T-helper 17 cell (primary cell): ENCODE results near the gene URI1. TPM values are rescaled to one million over a fixed set of nuclear protein-coding genes. Genes with fewer than 3 reads are reported as not detected.
A peak's percentile ranks its signal among the peaks of the same experiment; 100 is the strongest.

Source experiments
- ATAC-seq: fragments of 150-1000 bp; cut with Tn5 transposase; 2 replicates; pipeline ENCODE4 v1.10.0; 2021; ENCODE audit warnings: mild to moderate bottlenecking, moderate library complexity
- DNase-seq, 3 donors: peaks; one replicate each; pipeline versions ENCODE4 v3.0.0 to v3.0.0-alpha.2; 2020 to 2021
- H3K9me3 ChIP-seq: one replicate; pipeline ENCODE4 v1.7.0; 2013; ENCODE audit warnings: low read length, mild to moderate bottlenecking; ENCODE audit not compliant: control insufficient read depth, poor library complexity, severe bottlenecking
- H3K27ac Mint-ChIP-seq: one replicate; pipeline ENCODE4 v1.8.0; 2022; ENCODE audit warnings: mild to moderate bottlenecking, moderate library complexity, mixed read lengths
- H3K27me3 Mint-ChIP-seq: one replicate; pipeline ENCODE4 v1.8.0; 2022; ENCODE audit warnings: mixed read lengths
- H3K36me3 Mint-ChIP-seq: one replicate; pipeline ENCODE4 v1.8.0; 2022; ENCODE audit warnings: low read depth, mixed read lengths
- H3K4me1 Mint-ChIP-seq: one replicate; pipeline ENCODE4 v1.8.0; 2022; ENCODE audit warnings: mild to moderate bottlenecking, mixed read lengths
- H3K4me3 Mint-ChIP-seq: one replicate; pipeline ENCODE4 v1.8.0; 2022; ENCODE audit warnings: mild to moderate bottlenecking, moderate library complexity, mixed read lengths
- total RNA-seq, 4 donors: library from RNA in 2 of 4; stranded (reverse) in 2 of 4; gene quantifications; one replicate each; pipeline ENCODE4 v1.2.3 and lab custom pipeline; 2022 to 2026

The URI1 gene
- total RNA-seq, 2 donors from 2014 or later: 67.6 to 70.9 TPM

DNA sequence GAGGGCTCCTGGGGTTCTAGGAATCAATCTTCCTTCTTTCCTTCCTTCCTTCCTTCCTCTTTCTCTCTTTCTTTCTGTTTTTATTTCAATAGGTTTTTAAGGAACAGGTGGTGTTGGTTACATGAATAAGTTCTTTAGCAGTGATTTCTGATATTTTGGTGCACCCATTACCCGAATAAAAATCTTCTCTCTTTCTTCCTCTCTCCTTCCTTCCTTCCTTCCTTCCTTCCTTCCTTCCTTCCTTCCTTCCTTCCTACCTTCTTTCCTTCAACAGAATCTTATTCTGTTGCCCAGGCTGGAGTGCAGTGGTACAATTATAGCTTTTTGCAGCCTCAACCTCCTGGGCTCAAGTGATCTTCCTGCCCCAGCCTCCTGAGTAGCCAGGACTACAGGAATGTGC is 16.0 kb upstream of the URI1 start:
- no peak overlapping the region for H3K27ac Mint-ChIP-seq
- H3K9me3 ChIP-seq: no peaks in the 10 kb centered on the region
- no peak overlapping the region for H3K4me3 Mint-ChIP-seq
- no peaks in the 10 kb centered on the region for H3K4me1 Mint-ChIP-seq
- no peak for ATAC-seq
- H3K36me3 Mint-ChIP-seq: no peaks in the 10 kb centered on the region
- H3K27me3 Mint-ChIP-seq: peaks cover 24% of the 10 kb centered on the region
- no peak for DNase-seq

- H3K27me3 Mint-ChIP-seq: peaks cover 24% of the 10 kb centered on the region
Observed at GRCh38 chr19:29926801-29927200, 15.2 kb upstream of the URI1 start.

DNA sequence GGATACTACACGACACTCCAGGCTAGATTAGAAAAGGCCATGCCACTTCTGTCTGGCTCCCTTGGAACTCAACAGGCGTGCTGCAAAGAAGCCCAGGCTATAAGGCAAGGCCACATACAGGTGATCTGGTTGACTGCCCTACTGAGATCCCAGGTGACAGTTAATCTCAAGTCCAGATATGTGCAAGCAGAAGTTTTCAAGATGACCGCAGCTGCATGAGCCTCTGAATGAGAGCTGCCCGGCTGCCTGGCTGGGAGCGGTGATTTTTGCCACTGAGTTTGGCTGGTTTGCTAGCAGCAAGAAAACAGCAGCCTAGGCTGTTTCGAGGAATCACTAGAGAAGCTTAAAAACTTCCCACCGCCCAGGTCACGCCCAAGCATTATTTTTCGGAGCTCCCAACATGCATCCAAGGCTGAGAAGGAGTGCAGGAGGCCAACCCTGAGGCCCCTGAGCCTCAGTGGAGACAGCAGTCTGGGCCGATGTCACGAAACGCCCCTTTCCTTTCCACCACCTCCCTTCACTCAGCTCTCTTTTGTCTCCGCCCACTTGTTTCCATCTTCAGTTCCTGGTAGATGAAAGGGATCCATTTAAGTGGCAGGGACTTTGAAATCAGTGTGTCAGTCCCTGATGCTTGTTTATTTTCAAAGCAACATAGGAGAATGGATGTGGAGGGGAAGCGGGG is 14.0 kb upstream of the URI1 start:
- H3K4me3 Mint-ChIP-seq: no peak overlapping the region
- H3K9me3 ChIP-seq: no peaks in the 10 kb centered on the region
- no peaks in the 10 kb centered on the region for H3K4me1 Mint-ChIP-seq
- no peaks in the 10 kb centered on the region for H3K36me3 Mint-ChIP-seq
- ATAC-seq (no peak), DNase-seq (no peak)
- peaks cover 19% of the 10 kb centered on the region for H3K27me3 Mint-ChIP-seq
- no peak overlapping the region for H3K27ac Mint-ChIP-seq

More at GRCh38 chr19:29926801-29927200, 15.2 kb upstream of the URI1 start:
- Mint-ChIP-seq H3K36me3 (no peaks in the 10 kb centered on the region), H3K27ac (no peak overlapping the region), H3K4me3 (no peak overlapping the region), H3K4me1 (no peaks in the 10 kb centered on the region)
- no peaks in the 10 kb centered on the region for H3K9me3 ChIP-seq
- DNase-seq (no peak), ATAC-seq (no peak)

DNA sequence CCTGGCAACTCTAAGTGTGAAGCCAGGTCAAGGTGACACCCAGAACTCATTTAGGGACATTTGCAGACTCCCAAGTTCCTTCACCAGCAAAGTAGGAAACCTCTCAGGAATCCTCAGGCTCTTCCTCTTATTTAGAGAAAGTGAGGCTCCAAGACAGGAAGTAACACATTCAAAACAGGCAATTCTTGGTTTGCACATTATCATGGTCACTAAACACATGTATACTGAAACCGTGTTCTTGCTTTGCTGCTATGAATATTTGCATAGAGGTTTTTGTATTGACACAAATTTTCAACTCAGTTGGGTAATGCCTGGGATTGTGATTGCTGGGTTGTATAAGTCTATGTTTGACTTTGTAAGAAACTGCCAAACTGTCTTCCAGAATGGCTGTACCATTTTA is 13.2 kb upstream of the URI1 start:
- H3K4me3 Mint-ChIP-seq: no peak overlapping the region

DNA sequence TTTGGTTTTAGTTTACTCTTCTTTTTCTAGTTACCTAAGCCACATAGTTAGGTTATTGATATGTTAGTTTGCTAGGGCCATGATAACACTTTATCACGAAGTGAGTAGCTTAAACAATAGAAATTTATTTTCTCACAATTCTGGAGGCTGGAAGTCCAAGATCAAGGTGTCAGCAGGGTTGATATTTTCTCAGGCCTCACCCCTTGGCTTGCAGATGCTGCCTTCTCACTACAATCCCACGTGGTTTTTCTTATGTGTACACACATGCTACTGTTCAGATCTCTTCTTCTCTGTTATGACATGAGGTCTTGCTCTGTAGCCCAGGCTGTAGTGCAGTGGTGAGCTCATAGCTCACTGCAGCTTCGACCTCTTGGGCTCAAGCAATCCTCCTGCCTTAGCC is 7.8 kb upstream of the URI1 start:
- ATAC-seq: no peak
- H3K9me3 ChIP-seq: no peaks in the 10 kb centered on the region
- DNase-seq: no peak
- Mint-ChIP-seq H3K4me1 (no peaks in the 10 kb centered on the region), H3K27me3 (peaks cover 5% of the 10 kb centered on the region), H3K4me3 (no peak overlapping the region), H3K36me3 (peaks cover 2% of the 10 kb centered on the region), H3K27ac (no peak overlapping the region)

More for the DNA sequence above, 13.2 kb upstream of the URI1 start:
- Mint-ChIP-seq H3K27ac (no peak overlapping the region), H3K27me3 (peaks cover 11% of the 10 kb centered on the region), H3K4me1 (no peaks in the 10 kb centered on the region), H3K36me3 (no peaks in the 10 kb centered on the region)
- no peaks in the 10 kb centered on the region for H3K9me3 ChIP-seq
- DNase-seq (no peak), ATAC-seq (no peak)

GRCh38 chr19:29934781-29935180 is 7.3 kb upstream of the URI1 start:
- Mint-ChIP-seq H3K27me3 (peaks cover 11% of the 10 kb centered on the region), H3K36me3 (peaks cover 6% of the 10 kb centered on the region), H3K27ac (no peak overlapping the region), H3K4me3 (no peak overlapping the region), H3K4me1 (no peaks in the 10 kb centered on the region)
- no peaks in the 10 kb centered on the region for H3K9me3 ChIP-seq
- DNase-seq: no peak
- ATAC-seq: no peak

- ATAC-seq (no peak), DNase-seq (no peak)
- no peak overlapping the region for H3K27ac Mint-ChIP-seq
- peaks cover 6% of the 10 kb centered on the region for H3K27me3 Mint-ChIP-seq
- H3K36me3 Mint-ChIP-seq: peaks cover 6% of the 10 kb centered on the region
- H3K4me1 Mint-ChIP-seq: no peaks in the 10 kb centered on the region
- H3K4me3 Mint-ChIP-seq: no peak overlapping the region
- no peaks in the 10 kb centered on the region for H3K9me3 ChIP-seq
Observed at GRCh38 chr19:29936409-29936808, 5.6 kb upstream of the URI1 start.

DNA sequence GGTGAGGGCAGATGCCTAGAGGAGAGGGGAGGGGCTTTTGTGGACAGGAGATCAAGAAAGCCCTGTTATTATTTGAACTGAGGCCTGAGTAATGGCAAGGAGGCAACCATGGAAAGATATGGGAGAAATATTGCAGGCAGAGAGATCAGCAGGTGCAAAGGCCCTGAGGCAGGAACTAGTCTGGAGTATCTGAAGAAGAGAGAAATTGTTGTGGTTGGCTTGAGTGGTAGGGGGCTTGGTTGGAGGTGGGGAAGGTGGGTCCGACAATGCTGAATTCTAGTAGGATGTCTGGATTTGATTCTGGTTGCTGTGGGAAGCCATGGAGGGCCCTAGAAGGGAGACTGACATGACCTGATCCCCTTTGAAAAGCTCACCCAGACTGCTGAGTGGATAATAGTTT is 2.4 kb upstream of the URI1 start:
- H3K9me3 ChIP-seq: no peaks in the 10 kb centered on the region
- Mint-ChIP-seq H3K4me1 (peaks cover 17% of the 10 kb centered on the region), H3K4me3 (no peak overlapping the region), H3K36me3 (peaks cover 6% of the 10 kb centered on the region), H3K27me3 (peaks cover 6% of the 10 kb centered on the region), H3K27ac (no peak overlapping the region)
- ATAC-seq (no peak), DNase-seq (no peak)

GRCh38 chr19:29940971-29941585 is 961 bp upstream of the URI1 start:
- H3K4me3 Mint-ChIP-seq: peak overlapping the region; percentile 78
- no peaks in the 10 kb centered on the region for H3K9me3 ChIP-seq
- H3K27me3 Mint-ChIP-seq: peaks cover 6% of the 10 kb centered on the region
- DNase-seq: no peak
- H3K36me3 Mint-ChIP-seq: peaks cover 6% of the 10 kb centered on the region
- ATAC-seq: no peak
- peak overlapping the region; percentile 75 for H3K27ac Mint-ChIP-seq
- H3K4me1 Mint-ChIP-seq: peaks cover 24% of the 10 kb centered on the region

DNA sequence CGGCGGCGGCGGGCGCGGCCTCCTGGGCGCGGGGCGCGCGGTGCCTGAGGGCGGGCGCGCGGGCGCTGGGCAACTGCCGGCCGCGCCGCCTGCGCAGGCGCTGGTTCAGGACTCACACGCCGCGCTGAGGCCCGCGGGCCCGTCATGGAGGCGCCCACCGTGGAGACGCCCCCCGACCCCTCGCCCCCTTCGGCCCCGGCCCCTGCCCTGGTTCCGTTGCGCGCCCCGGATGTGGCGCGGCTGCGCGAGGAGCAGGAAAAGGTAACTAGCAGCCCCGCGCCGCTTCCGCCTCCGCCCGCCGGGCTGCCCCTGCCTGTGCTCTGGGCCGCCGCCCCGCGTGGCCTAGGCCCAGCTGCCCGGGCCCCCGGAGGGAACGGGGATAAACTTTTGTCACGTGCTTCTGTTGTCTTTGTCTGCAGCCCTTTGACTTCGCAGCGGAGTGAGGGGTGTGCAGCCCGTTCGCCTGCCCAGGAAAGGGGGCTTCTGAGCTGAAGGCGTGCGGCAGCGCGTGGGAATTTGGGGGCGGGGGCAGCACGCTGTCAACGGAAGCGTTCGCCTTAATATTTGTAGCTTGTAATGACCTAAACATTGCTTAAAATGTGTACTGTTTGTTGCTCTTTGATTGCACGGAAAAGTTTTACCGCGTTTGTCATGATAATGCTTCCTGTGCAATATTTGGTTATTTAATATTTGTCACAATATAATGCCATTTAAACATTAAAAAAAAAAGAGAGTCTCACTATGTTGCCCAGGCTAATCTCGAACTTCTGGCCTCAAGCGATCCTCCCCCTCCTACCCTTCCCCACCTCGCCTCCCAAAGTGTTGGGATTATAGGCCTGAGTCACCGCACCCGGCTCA is 594 bp downstream of the URI1 start:
- Mint-ChIP-seq H3K36me3 (peaks cover 6% of the 10 kb centered on the region), H3K27me3 (peaks cover 6% of the 10 kb centered on the region), H3K4me3 (peak overlapping the region; percentile 93), H3K4me1 (peaks cover 35% of the 10 kb centered on the region), H3K27ac (peak overlapping the region; percentile 84)
- DNase-seq (peak; percentile 51 to 72 (median 70)), ATAC-seq (peak; percentile 79)
- H3K9me3 ChIP-seq: no peaks in the 10 kb centered on the region

- H3K4me3 Mint-ChIP-seq: peak overlapping the region; percentile 93
- H3K9me3 ChIP-seq: no peaks in the 10 kb centered on the region
- no peak for ATAC-seq
- no peak for DNase-seq
- H3K27me3 Mint-ChIP-seq: peaks cover 6% of the 10 kb centered on the region
- H3K27ac Mint-ChIP-seq: peak overlapping the region; percentile 84
- peaks cover 6% of the 10 kb centered on the region for H3K36me3 Mint-ChIP-seq
- peaks cover 42% of the 10 kb centered on the region for H3K4me1 Mint-ChIP-seq
Observed at GRCh38 chr19:29943615-29944014, 1.6 kb downstream of the URI1 start.

- no peak for DNase-seq
- Mint-ChIP-seq H3K4me1 (peaks cover 43% of the 10 kb centered on the region), H3K27me3 (peaks cover 3% of the 10 kb centered on the region), H3K27ac (peak overlapping the region; percentile 71), H3K4me3 (peak overlapping the region; percentile 93), H3K36me3 (peaks cover 5% of the 10 kb centered on the region)
- no peak for ATAC-seq
- no peaks in the 10 kb centered on the region for H3K9me3 ChIP-seq
Observed at GRCh38 chr19:29944390-29945012, 2.5 kb downstream of the URI1 start.

- Mint-ChIP-seq H3K27me3 (no peaks in the 10 kb centered on the region), H3K4me3 (peak overlapping the region; percentile 93), H3K4me1 (peaks cover 47% of the 10 kb centered on the region), H3K36me3 (peaks cover 2% of the 10 kb centered on the region), H3K27ac (peak overlapping the region; percentile 71)
- ATAC-seq (no peak), DNase-seq (no peak)
- H3K9me3 ChIP-seq: no peaks in the 10 kb centered on the region
Observed at GRCh38 chr19:29945017-29945416, 3.0 kb downstream of the URI1 start.
